ENCODE data around the gene ACOT4. TPM values are rescaled to one million over a fixed set of nuclear protein-coding genes. Genes with fewer than 3 reads are reported as not detected.
"Not testable (repeated sequence)": the region's sequence is repeated elsewhere in the genome, so short reads cannot be mapped to it uniquely, and the experiment has no call there.

Gene ACOT4
- total RNA-seq, result 1 to 10 TPM; 1.9 to 2.1 TPM

GRCh38 chr14:73591690-73592449 lies at the start of gene ACOT4:
Gene ACOT4 (plus strand): TSS chr14:73591873. CDS start chr14:73591960, 87 bp downstream.
- TF ChIP-seq POLR2AphosphoS5 (IDR thresholded peaks at IDR 0.05), result no peak
- peak in 2 of 4 experiments; percentile 27 to 33 for TF ChIP-seq CTCF (IDR thresholded peaks at IDR 0.05)
- no peak for DNase-seq (ENCODE audit: low spot score)
- no peaks in the 10 kb centered on the region for H3K36me3 ChIP-seq
- H3K9me3 ChIP-seq, result no peaks in the 10 kb centered on the region
- WGBS, result 1% methylated on average over 86 of the region's 89 CpGs
- peak within 1 kb of the TSS; percentile 50 to 58 for H3K4me3 ChIP-seq
- no peaks in the 10 kb centered on the region for H3K27me3 ChIP-seq (replicated peaks; ENCODE audit: insufficient read depth)
- no peaks in the 10 kb centered on the region for H3K4me1 ChIP-seq (replicated peaks)
- intact Hi-C loops (cut with DNase I), result no loop called here
- H3K27ac ChIP-seq, result peak within 1 kb of the TSS; percentile 27 to 60

GRCh38 chr14:73542961-73543360 lies 48.7 kb upstream of the ACOT4 start:
- H3K36me3 ChIP-seq; H3K4me3 ChIP-seq; H3K4me1 ChIP-seq (replicated peaks); intact Hi-C loops (cut with DNase I); H3K27ac ChIP-seq; H3K27me3 ChIP-seq (replicated peaks; ENCODE audit: insufficient read depth); DNase-seq (ENCODE audit: low spot score); H3K9me3 ChIP-seq: not testable (repeated sequence)
- no CpG with 5 or more reads among the region's 7 CpGs for WGBS

- intact Hi-C loops (cut with DNase I); H3K27me3 ChIP-seq (replicated peaks; ENCODE audit: insufficient read depth); H3K4me1 ChIP-seq (replicated peaks); DNase-seq (ENCODE audit: low spot score); H3K4me3 ChIP-seq; H3K27ac ChIP-seq; H3K9me3 ChIP-seq; H3K36me3 ChIP-seq: not testable (repeated sequence)
- WGBS, result no CpG with 5 or more reads among the region's 1 CpG
Observed at GRCh38 chr14:73545353-73545752, 46.3 kb upstream of the ACOT4 start.

GRCh38 chr14:73549097-73549496 lies 42.6 kb upstream of the ACOT4 start:
- H3K4me3 ChIP-seq; H3K27ac ChIP-seq; H3K36me3 ChIP-seq; H3K9me3 ChIP-seq; DNase-seq (ENCODE audit: low spot score); H3K27me3 ChIP-seq (replicated peaks; ENCODE audit: insufficient read depth); intact Hi-C loops (cut with DNase I); H3K4me1 ChIP-seq (replicated peaks): not testable (repeated sequence)
- WGBS, result 100% methylated on average over 3 of the region's 3 CpGs

- H3K4me1 ChIP-seq (replicated peaks); H3K27me3 ChIP-seq (replicated peaks; ENCODE audit: insufficient read depth); H3K36me3 ChIP-seq; DNase-seq (ENCODE audit: low spot score); H3K9me3 ChIP-seq; intact Hi-C loops (cut with DNase I); H3K4me3 ChIP-seq; H3K27ac ChIP-seq: not testable (repeated sequence)
- no CpG with 5 or more reads among the region's 6 CpGs for WGBS
Observed at GRCh38 chr14:73549889-73550524, 41.7 kb upstream of the ACOT4 start.

GRCh38 chr14:73553845-73554244 lies 37.8 kb upstream of the ACOT4 start:
- Histone ChIP-seq H3K36me3 (no peaks in the 10 kb centered on the region), H3K4me3 (no peak overlapping the region), H3K4me1 (replicated peaks) (no peaks in the 10 kb centered on the region), H3K27ac (no peak overlapping the region), H3K9me3 (no peaks in the 10 kb centered on the region), H3K27me3 (replicated peaks; ENCODE audit: insufficient read depth) (no peaks in the 10 kb centered on the region)
- WGBS, result no CpG with 5 or more reads among the region's 4 CpGs
- TF ChIP-seq POLR2AphosphoS5 (IDR thresholded peaks at IDR 0.05) (no peak), CTCF (IDR thresholded peaks at IDR 0.05) (no peak), POLR2A (IDR thresholded peaks at IDR 0.05) (no peak)
- intact Hi-C loops (cut with DNase I), result no loop called here
- DNase-seq (ENCODE audit: low spot score), result no peak

- H3K4me3 ChIP-seq; H3K9me3 ChIP-seq; H3K36me3 ChIP-seq; H3K27ac ChIP-seq; H3K27me3 ChIP-seq (replicated peaks; ENCODE audit: insufficient read depth); intact Hi-C loops (cut with DNase I); DNase-seq (ENCODE audit: low spot score); H3K4me1 ChIP-seq (replicated peaks): not testable (repeated sequence)
- WGBS, result no CpG with 5 or more reads among the region's 2 CpGs
Observed at GRCh38 chr14:73557201-73557600, 34.5 kb upstream of the ACOT4 start.

- H3K9me3 ChIP-seq; H3K4me1 ChIP-seq (replicated peaks); intact Hi-C loops (cut with DNase I); DNase-seq (ENCODE audit: low spot score); H3K36me3 ChIP-seq; H3K4me3 ChIP-seq; H3K27me3 ChIP-seq (replicated peaks; ENCODE audit: insufficient read depth); H3K27ac ChIP-seq: not testable (repeated sequence)
- no CpG with 5 or more reads among the region's 2 CpGs for WGBS
Observed at GRCh38 chr14:73558238-73558637, 33.4 kb upstream of the ACOT4 start.

- H3K36me3 ChIP-seq; H3K27ac ChIP-seq; H3K9me3 ChIP-seq; H3K4me3 ChIP-seq; DNase-seq (ENCODE audit: low spot score); H3K27me3 ChIP-seq (replicated peaks; ENCODE audit: insufficient read depth); H3K4me1 ChIP-seq (replicated peaks): not testable (repeated sequence)
- 97% methylated on average over 7 of the region's 7 CpGs for WGBS
- intact Hi-C loops (cut with DNase I), result loop anchor here (10.0 kb wide), 1 partner anchor 163 kb away; no protein-coding TSS in a partner anchor
Observed at GRCh38 chr14:73562256-73562655, 29.4 kb upstream of the ACOT4 start.

GRCh38 chr14:73562696-73563095 lies 29.0 kb upstream of the ACOT4 start:
- not testable (repeated sequence) for H3K27ac ChIP-seq; H3K27me3 ChIP-seq (replicated peaks; ENCODE audit: insufficient read depth); H3K4me3 ChIP-seq; H3K9me3 ChIP-seq; H3K4me1 ChIP-seq (replicated peaks); DNase-seq (ENCODE audit: low spot score); H3K36me3 ChIP-seq
- intact Hi-C loops (cut with DNase I), result loop anchor here (10.0 kb wide), 1 partner anchor 162 kb away; no protein-coding TSS in a partner anchor
- 83% methylated on average over 6 of the region's 6 CpGs for WGBS

All from prostate gland (tissue), 2 donors.